Omental fat pad (tissue), 4 donors: ENCODE results near the gene MYLK2. TPM values are rescaled to one million over a fixed set of nuclear protein-coding genes. Genes with fewer than 3 reads are reported as not detected.
"Not testable (repeated sequence)": the region's sequence is repeated elsewhere in the genome, so short reads cannot be mapped to it uniquely, and the experiment has no call there.

ENCODE experiments used
- ATAC-seq: fragments of 150-250 bp; one replicate; pipeline ENCODE4 v1.9.1; 2016; ENCODE audit warnings: mild to moderate bottlenecking, moderate library complexity; ENCODE audit not compliant: low FRiP score
- DNase-seq: peaks from one replicate; pipeline ENCODE4 v3.0.0-alpha.2; 2019; ENCODE audit warnings: low spot score
- total RNA-seq, 4 donors: library from RNA; depleted of rRNA; stranded (reverse); fragments of >200 nt; gene quantifications; one replicate each; pipeline ENCODE4 v1.1.0, GENCODE V29; 2016
- TF ChIP-seq, protein P1 (sequence below), 3 donors: fragments of 450-650 bp; IDR thresholded peaks; one replicate each; pipeline ENCODE4 v1.5.1; 2016 to 2017; ENCODE audit warnings: antibody characterized with exemption in 3 of 3, mild to moderate bottlenecking in 3 of 3, moderate library complexity in 2 of 3

MYLK2 gene
- total RNA-seq, 4 donors from 2014 or later: 0.12 TPM; not detected in 3

GRCh38 chr20:31822421-31823330 lies 3.5 kb downstream of the MYLK2 start:
- DNase-seq (peak; percentile 72), ATAC-seq (peak; percentile 81)
- TF ChIP-seq, protein P1, sequence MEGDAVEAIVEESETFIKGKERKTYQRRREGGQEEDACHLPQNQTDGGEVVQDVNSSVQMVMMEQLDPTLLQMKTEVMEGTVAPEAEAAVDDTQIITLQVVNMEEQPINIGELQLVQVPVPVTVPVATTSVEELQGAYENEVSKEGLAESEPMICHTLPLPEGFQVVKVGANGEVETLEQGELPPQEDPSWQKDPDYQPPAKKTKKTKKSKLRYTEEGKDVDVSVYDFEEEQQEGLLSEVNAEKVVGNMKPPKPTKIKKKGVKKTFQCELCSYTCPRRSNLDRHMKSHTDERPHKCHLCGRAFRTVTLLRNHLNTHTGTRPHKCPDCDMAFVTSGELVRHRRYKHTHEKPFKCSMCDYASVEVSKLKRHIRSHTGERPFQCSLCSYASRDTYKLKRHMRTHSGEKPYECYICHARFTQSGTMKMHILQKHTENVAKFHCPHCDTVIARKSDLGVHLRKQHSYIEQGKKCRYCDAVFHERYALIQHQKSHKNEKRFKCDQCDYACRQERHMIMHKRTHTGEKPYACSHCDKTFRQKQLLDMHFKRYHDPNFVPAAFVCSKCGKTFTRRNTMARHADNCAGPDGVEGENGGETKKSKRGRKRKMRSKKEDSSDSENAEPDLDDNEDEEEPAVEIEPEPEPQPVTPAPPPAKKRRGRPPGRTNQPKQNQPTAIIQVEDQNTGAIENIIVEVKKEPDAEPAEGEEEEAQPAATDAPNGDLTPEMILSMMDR (IDR thresholded peaks at IDR 0.05): peak in 2 of 3 donors; percentile 62 to 96

GRCh38 chr20:31823360-31824124 lies 4.4 kb downstream of the MYLK2 start:
- TF ChIP-seq, protein P1 (IDR thresholded peaks at IDR 0.05): no peak
- DNase-seq (no peak), ATAC-seq (no peak)

DNA sequence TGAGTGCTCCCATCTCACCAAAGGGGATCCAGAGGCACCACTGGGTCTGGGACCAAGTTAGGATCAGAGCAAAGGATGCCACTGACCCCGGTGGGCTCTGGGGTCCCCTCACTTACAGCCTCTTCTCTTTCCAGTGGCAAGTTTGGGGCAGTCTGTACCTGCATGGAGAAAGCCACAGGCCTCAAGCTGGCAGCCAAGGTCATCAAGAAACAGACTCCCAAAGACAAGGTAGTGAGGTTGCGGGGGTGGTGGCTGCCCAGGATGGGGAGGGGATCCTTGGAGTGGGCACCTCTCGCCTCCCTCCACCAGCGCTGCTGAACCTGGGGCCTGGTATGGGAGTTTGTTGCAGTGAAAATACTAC lies 4.9 kb downstream of the MYLK2 start:
- no peak for ATAC-seq
- no peak for DNase-seq
- TF ChIP-seq, protein P1 (IDR thresholded peaks at IDR 0.05): no peak

GRCh38 chr20:31824554-31825313 lies 5.6 kb downstream of the MYLK2 start:
- ATAC-seq (no peak), DNase-seq (no peak)
- TF ChIP-seq, protein P1 (IDR thresholded peaks at IDR 0.05): no peak

DNA sequence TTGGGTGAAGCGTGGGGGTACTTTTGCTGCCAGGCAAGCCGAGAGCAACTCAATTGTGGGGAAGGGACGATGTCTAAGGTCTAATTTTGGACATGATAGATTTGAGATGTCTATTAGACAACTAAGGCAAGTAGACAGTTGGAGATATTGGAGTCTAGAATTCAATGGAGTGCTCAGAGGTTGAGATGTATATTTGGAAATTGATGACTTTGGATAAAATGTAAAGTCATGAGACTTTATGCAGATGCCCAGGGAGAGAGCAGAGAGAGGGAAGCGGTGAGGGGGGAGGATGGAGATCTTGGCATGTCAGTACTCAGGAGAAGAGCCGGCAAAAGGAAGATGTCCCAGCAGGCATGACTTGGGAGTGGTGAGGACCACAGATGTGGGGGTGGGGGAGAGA lies 6.9 kb downstream of the MYLK2 start:
- DNase-seq (no peak), ATAC-seq (no peak)
- TF ChIP-seq, protein P1 (IDR thresholded peaks at IDR 0.05): no peak

DNA sequence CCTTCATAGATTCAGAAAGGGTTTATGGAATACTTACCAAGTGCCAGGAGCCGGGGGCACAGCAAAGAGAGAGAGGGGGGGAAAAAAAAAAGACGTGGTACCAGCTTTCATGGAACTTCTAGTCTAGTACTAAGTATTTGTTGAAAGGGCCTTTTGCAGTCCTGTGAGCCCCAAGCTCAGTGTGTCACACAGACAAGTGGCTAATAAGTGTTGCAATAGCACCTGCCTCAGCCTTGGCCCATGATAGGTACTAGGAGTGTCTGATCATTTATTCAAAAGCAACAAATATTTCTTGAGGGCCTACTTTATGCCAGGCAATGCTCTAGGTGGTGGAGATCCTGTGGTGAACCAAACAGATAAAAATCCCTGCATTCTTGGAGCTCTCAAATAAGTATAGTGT lies 7.9 kb downstream of the MYLK2 start:
- TF ChIP-seq, protein P1 (IDR thresholded peaks at IDR 0.05): no peak
- DNase-seq (no peak), ATAC-seq (no peak)

DNA sequence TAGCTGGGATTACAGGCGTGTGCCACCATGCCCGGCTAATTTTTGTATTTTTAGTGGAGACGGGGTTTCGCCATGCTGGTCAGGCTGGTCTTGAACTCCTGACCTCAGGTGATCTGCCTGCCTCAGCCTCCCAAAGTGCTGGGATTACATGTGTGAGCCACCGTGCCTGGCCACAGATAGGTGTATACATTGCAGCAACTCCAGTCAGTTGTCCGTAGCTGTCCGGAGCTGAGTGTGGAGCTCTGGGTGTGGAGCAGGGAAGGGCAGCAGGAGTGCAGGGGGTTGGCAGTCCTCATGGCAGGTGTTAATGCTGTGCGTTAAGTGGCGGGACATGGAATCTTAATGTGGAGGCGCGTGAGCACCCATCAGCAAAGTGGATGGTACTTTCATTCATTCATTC lies 8.9 kb downstream of the MYLK2 start:
- ATAC-seq, DNase-seq: not testable (repeated sequence)
